ENCODE results near the gene RAB25.

- no peak for TF ChIP-seq CTCF (IDR thresholded peaks at IDR 0.05)
- TF ChIP-seq POLR2A (IDR thresholded peaks at IDR 0.05): no peak
These were observed 36.7 kb downstream of the RAB25 start for GRCh38 chr1:156097499-156098178.

All from heart left ventricle (tissue), 13 donors.